Measurements from ENCODE around the gene HIC2.
"Not testable (repeated sequence)": the region's sequence is repeated elsewhere in the genome, so short reads cannot be mapped to it uniquely, and the experiment has no call there.

GRCh38 chr22:21424084-21424709 lies 7.0 kb downstream of the HIC2 start:
- TF ChIP-seq, protein P1, sequence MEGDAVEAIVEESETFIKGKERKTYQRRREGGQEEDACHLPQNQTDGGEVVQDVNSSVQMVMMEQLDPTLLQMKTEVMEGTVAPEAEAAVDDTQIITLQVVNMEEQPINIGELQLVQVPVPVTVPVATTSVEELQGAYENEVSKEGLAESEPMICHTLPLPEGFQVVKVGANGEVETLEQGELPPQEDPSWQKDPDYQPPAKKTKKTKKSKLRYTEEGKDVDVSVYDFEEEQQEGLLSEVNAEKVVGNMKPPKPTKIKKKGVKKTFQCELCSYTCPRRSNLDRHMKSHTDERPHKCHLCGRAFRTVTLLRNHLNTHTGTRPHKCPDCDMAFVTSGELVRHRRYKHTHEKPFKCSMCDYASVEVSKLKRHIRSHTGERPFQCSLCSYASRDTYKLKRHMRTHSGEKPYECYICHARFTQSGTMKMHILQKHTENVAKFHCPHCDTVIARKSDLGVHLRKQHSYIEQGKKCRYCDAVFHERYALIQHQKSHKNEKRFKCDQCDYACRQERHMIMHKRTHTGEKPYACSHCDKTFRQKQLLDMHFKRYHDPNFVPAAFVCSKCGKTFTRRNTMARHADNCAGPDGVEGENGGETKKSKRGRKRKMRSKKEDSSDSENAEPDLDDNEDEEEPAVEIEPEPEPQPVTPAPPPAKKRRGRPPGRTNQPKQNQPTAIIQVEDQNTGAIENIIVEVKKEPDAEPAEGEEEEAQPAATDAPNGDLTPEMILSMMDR (IDR thresholded peaks at IDR 0.05): not testable (repeated sequence)
- not testable (repeated sequence) for TF ChIP-seq POLR2A (IDR thresholded peaks at IDR 0.05)
